K562 (cell line): ENCODE results near the gene OR10G8.

ENCODE experiments used
- BRD4 ChIP-seq: fragments of 200-600 bp; sonication (generic); IDR thresholded peaks from 2 replicates; pipeline ENCODE4 v1.6.1; 2017; ENCODE audit warnings: inconsistent platforms
- CHD1 ChIP-seq: fragments of 200-600 bp; sonication (generic); IDR thresholded peaks from one replicate; pipeline ENCODE4 v1.6.1; 2012; ENCODE audit warnings: mild to moderate bottlenecking, moderate library complexity, low read length, inconsistent platforms
- CTCF ChIP-seq, 3 experiments: IDR thresholded peaks in 2 of 3; conservative IDR thresholded peaks in 1 of 3; 2 replicates each; pipeline ENCODE4 v1.5.1; 2011 to 2012; ENCODE audit warnings: low read length in 3 of 3, mild to moderate bottlenecking in 3 of 3, control low read depth in 2 of 3, improper control_type of control experiment in 1 of 3, inconsistent platforms in 1 of 3, low read depth in 1 of 3, mixed read lengths in 1 of 3, moderate library complexity in 1 of 3; ENCODE audit not compliant: insufficient read depth in 2 of 3
- FIP1L1 ChIP-seq: fragments of 200-400 bp; formaldehyde crosslinking; IDR thresholded peaks from 2 replicates; pipeline ENCODE4 v1.6.1; 2018; ENCODE audit warnings: mild to moderate bottlenecking, low read depth, low read length; ENCODE audit not compliant: poor library complexity, severe bottlenecking
- FOS ChIP-seq: IDR thresholded peaks from 3 replicates; pipeline ENCODE4 v1.6.1; 2011; ENCODE audit not compliant: insufficient read length; ENCODE audit errors: extremely low read depth
- HNRNPL ChIP-seq: fragments of 200-400 bp; formaldehyde crosslinking; IDR thresholded peaks from 2 replicates; pipeline ENCODE4 v1.6.1; 2017; ENCODE audit warnings: low read depth, mild to moderate bottlenecking, low read length
- SMAD4 ChIP-seq: fragments of 250-450 bp; sonication (Bioruptor Pico); conservative IDR thresholded peaks from 2 replicates; pipeline ENCODE4 v1.8.0; 2021; ENCODE audit warnings: inconsistent platforms, mild to moderate bottlenecking, moderate library complexity
- SUPT5H ChIP-seq: fragments of 450-650 bp; IDR thresholded peaks from 2 replicates; pipeline ENCODE4 v1.6.1; 2016
- TF ChIP-seq, protein P1 (sequence below): fragments of 250-450 bp; sonication (Bioruptor Pico); IDR thresholded peaks from 2 replicates; pipeline ENCODE4 v1.5.0; 2020; ENCODE audit warnings: mild to moderate bottlenecking, borderline replicate concordance

DNA sequence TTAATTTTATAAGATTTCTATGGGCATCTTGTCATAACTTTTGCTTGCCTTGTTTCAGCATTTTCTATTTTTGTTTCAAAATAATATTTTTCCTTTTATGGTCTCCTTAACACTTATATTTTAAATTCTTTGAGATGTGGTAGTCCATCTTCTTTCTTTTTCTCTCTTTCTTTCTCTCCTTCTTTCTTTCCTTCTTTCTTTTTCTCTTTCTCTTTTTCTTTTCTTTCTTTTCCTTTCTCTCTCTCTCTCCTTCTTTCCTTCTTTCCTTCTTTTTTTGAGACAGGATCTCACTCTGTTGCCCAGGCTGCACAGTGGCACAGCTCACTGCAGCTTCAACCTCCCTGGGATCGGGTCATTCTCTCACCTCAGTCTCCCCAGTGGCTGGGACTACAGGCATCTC lies 50.7 kb downstream of the OR10G8 start:
- TF ChIP-seq SUPT5H = no peak
- no peak for TF ChIP-seq CHD1
- TF ChIP-seq HNRNPL = no peak
- TF ChIP-seq, protein P1, sequence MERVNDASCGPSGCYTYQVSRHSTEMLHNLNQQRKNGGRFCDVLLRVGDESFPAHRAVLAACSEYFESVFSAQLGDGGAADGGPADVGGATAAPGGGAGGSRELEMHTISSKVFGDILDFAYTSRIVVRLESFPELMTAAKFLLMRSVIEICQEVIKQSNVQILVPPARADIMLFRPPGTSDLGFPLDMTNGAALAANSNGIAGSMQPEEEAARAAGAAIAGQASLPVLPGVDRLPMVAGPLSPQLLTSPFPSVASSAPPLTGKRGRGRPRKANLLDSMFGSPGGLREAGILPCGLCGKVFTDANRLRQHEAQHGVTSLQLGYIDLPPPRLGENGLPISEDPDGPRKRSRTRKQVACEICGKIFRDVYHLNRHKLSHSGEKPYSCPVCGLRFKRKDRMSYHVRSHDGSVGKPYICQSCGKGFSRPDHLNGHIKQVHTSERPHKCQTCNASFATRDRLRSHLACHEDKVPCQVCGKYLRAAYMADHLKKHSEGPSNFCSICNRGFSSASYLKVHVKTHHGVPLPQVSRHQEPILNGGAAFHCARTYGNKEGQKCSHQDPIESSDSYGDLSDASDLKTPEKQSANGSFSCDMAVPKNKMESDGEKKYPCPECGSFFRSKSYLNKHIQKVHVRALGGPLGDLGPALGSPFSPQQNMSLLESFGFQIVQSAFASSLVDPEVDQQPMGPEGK (CRISPR knock-in tag) = no peak
- TF ChIP-seq SMAD4 (CRISPR knock-in tag) = no peak
- TF ChIP-seq BRD4 = no peak
- TF ChIP-seq FOS = no peak
- no peak for TF ChIP-seq CTCF (IDR thresholded peaks at IDR 0.05 in 2 of 3, conservative IDR thresholded peaks at IDR 0.05 in 1 of 3; ENCODE audit: insufficient read depth in 2 of 3, low read depth in 1 of 3, low read length in 3 of 3)
- no peak for TF ChIP-seq FIP1L1
